IMR-90 (cell line): Measurements from ENCODE around the gene PHB1. TPM values are rescaled to one million over a fixed set of nuclear protein-coding genes. Genes with fewer than 3 reads are reported as not detected.

Experiments used
- ATAC-seq: fragments of 200-7000 bp; cut with Tn5 transposase; 2 replicates; pipeline ENCODE4 v1.9.1; 2020; ENCODE audit warnings: low read depth, mild to moderate bottlenecking, moderate library complexity
- BruUV-seq: library from RNA; stranded (reverse); fragments of 400-500 nt; replicated peaks from 2 replicates; lab custom pipeline; 2021; lab: Mats Ljungman, UMichigan
- CTCF ChIA-PET: fragments of 300-600 bp; formaldehyde crosslinking; extraction: SDS; loops from one replicate; lab custom pipeline; 2021; ENCODE audit warnings: antibody characterized with exemption; lab: Yijun Ruan, JAX
- POLR2A ChIA-PET: fragments of 300-600 bp; sonication (Branson Sonifier 250); formaldehyde crosslinking; loops from one replicate; lab custom pipeline; 2022; ENCODE audit warnings: antibody characterized with exemption; ENCODE audit not compliant: unreplicated experiment; lab: Charles Lee
- DNase-seq: peaks from one replicate; pipeline ENCODE4 v3.0.0; 2013
- H2AFZ ChIP-seq: replicated peaks from 2 replicates; pipeline ENCODE3; 2013; ENCODE audit warnings: low read length, mild to moderate bottlenecking; ENCODE audit not compliant: poor library complexity
- H2AK5ac ChIP-seq: 2 replicates; pipeline ENCODE4 v1.6.1; 2013; ENCODE audit warnings: low read depth, low read length, inconsistent platforms
- H2AK9ac ChIP-seq: replicated peaks from 2 replicates; pipeline ENCODE3; 2013; ENCODE audit warnings: mild to moderate bottlenecking, low read depth, low read length, moderate library complexity; ENCODE audit not compliant: poor library complexity
- H2BK120ac ChIP-seq: 2 replicates; pipeline ENCODE4 v1.6.1; 2013; ENCODE audit warnings: low read depth, low read length, inconsistent platforms
- H2BK15ac ChIP-seq: 3 replicates; pipeline ENCODE4 v1.6.1; 2013; ENCODE audit warnings: low read depth, low read length, inconsistent platforms
- H2BK20ac ChIP-seq: 2 replicates; pipeline ENCODE4 v1.6.1; 2013; ENCODE audit warnings: low read depth, mild to moderate bottlenecking, inconsistent platforms, low read length, moderate library complexity
- H2BK5ac ChIP-seq: 2 replicates; pipeline ENCODE4 v1.6.1; 2013; ENCODE audit warnings: mild to moderate bottlenecking, low read depth, low read length, inconsistent platforms; ENCODE audit not compliant: poor library complexity, severe bottlenecking
- H3K14ac ChIP-seq: replicated peaks from 2 replicates; pipeline ENCODE4 v1.6.1; 2013; ENCODE audit warnings: low read depth, low read length, inconsistent platforms
- H3K18ac ChIP-seq: 2 replicates; pipeline ENCODE4 v1.6.1; 2013; ENCODE audit warnings: low read depth, low read length, control low read depth
- H3K23ac ChIP-seq: 2 replicates; pipeline ENCODE4 v1.6.1; 2013; ENCODE audit warnings: low read depth, low read length, inconsistent platforms
- H3K27ac ChIP-seq: 2 replicates; pipeline ENCODE4 v1.5.1; 2013; ENCODE audit warnings: mild to moderate bottlenecking, control low read depth, low read length; ENCODE audit not compliant: insufficient read depth
- H3K27me3 ChIP-seq: 2 replicates; pipeline ENCODE4 v1.6.1; 2013; ENCODE audit warnings: low read length; ENCODE audit not compliant: control insufficient read depth, insufficient read depth
- H3K36me3 ChIP-seq: 2 replicates; pipeline ENCODE4 v1.6.1; 2013; ENCODE audit warnings: low read length, mixed read lengths; ENCODE audit not compliant: control insufficient read depth, insufficient read depth
- H3K4ac ChIP-seq: 2 replicates; pipeline ENCODE4 v1.6.1; 2013; ENCODE audit warnings: low read depth, low read length, inconsistent platforms
- H3K4me1 ChIP-seq: 2 replicates; pipeline ENCODE4 v1.6.1; 2013; ENCODE audit warnings: low read length, mixed read lengths; ENCODE audit not compliant: control insufficient read depth, insufficient read depth
- H3K4me2 ChIP-seq: 2 replicates; pipeline ENCODE4 v1.6.1; 2013; ENCODE audit warnings: low read depth, mild to moderate bottlenecking, control low read depth, low read length, moderate library complexity
- H3K4me3 ChIP-seq: 2 replicates; pipeline ENCODE4 v1.5.1; 2013; ENCODE audit warnings: low read depth, mild to moderate bottlenecking, control low read depth, low read length, moderate library complexity; ENCODE audit not compliant: insufficient read depth
- H3K56ac ChIP-seq: 2 replicates; pipeline ENCODE4 v1.6.1; 2013; ENCODE audit warnings: low read length, inconsistent platforms; ENCODE audit not compliant: insufficient read depth; ENCODE audit errors: extremely low read depth
- H3K79me1 ChIP-seq, 2 experiments: 2 replicates each; pipeline ENCODE4 v1.6.1; 2013; ENCODE audit warnings: low read length in 2 of 2, inconsistent platforms in 1 of 2, low read depth in 1 of 2
- H3K9ac ChIP-seq: 2 replicates; pipeline ENCODE4 v1.6.1; 2013; ENCODE audit warnings: low read depth, low read length, control low read depth
- H3K9me1 ChIP-seq: 2 replicates; pipeline ENCODE4 v1.6.1; 2013; ENCODE audit warnings: low read length, inconsistent platforms; ENCODE audit not compliant: insufficient read depth
- H3K9me3 ChIP-seq: 2 replicates; pipeline ENCODE4 v1.6.1; 2013; ENCODE audit warnings: low read length; ENCODE audit not compliant: control insufficient read depth, insufficient read depth
- H4K20me1 ChIP-seq: 2 replicates; pipeline ENCODE4 v1.6.1; 2013; ENCODE audit warnings: low read length, inconsistent platforms; ENCODE audit not compliant: insufficient read depth
- H4K5ac ChIP-seq: 2 replicates; pipeline ENCODE4 v1.6.1; 2013; ENCODE audit warnings: mild to moderate bottlenecking, low read depth, low read length, control low read depth
- H4K8ac ChIP-seq, 2 experiments: 2 replicates each; pipeline ENCODE4 v1.6.1; 2013; ENCODE audit warnings: low read depth in 2 of 2, low read length in 2 of 2, control low read depth in 1 of 2, inconsistent platforms in 1 of 2
- H4K91ac ChIP-seq: 2 replicates; pipeline ENCODE4 v1.6.1; 2013; ENCODE audit warnings: low read depth, low read length, inconsistent platforms; ENCODE audit not compliant: insufficient read depth
- BHLHE40 ChIP-seq: fragments of 150-350 bp; IDR thresholded peaks from 2 replicates; pipeline ENCODE4 v1.6.1; 2016; ENCODE audit warnings: mild to moderate bottlenecking, low read depth, low read length
- CEBPB ChIP-seq: IDR thresholded peaks from 2 replicates; pipeline ENCODE4 v1.6.1; 2012; ENCODE audit warnings: low read depth, low read length, improper control_type of control experiment
- CHD1 ChIP-seq: IDR thresholded peaks from 2 replicates; pipeline ENCODE4 v1.6.1; 2012; ENCODE audit warnings: low read depth, low read length, improper control_type of control experiment
- CTCF ChIP-seq: conservative IDR thresholded peaks from 2 replicates; pipeline ENCODE4 v1.5.1; 2012; ENCODE audit warnings: mild to moderate bottlenecking, low read depth, low read length, improper control_type of control experiment
- ELK1 ChIP-seq: fragments of 150-350 bp; IDR thresholded peaks from 2 replicates; pipeline ENCODE4 v1.6.1; 2016; ENCODE audit warnings: low read depth, mild to moderate bottlenecking, low read length, moderate library complexity, borderline replicate concordance
- FOS ChIP-seq: fragments of 150-350 bp; IDR thresholded peaks from 2 replicates; pipeline ENCODE4 v1.6.1; 2016; ENCODE audit warnings: low read depth, low read length
- MAFK ChIP-seq: IDR thresholded peaks from 2 replicates; pipeline ENCODE4 v1.6.1; 2012; ENCODE audit warnings: low read depth, low read length, improper control_type of control experiment
- MAZ ChIP-seq: IDR thresholded peaks from 2 replicates; pipeline ENCODE4 v1.6.1; 2012; ENCODE audit warnings: low read depth, mild to moderate bottlenecking, low read length, improper control_type of control experiment, moderate library complexity, borderline replicate concordance
- MXI1 ChIP-seq: IDR thresholded peaks from 2 replicates; pipeline ENCODE4 v1.6.1; 2012; ENCODE audit warnings: low read depth, mild to moderate bottlenecking, low read length, moderate library complexity, borderline replicate concordance
- NFE2L2 ChIP-seq: fragments of 150-350 bp; IDR thresholded peaks from 2 replicates; pipeline ENCODE4 v1.6.1; 2016; ENCODE audit warnings: low read depth, mild to moderate bottlenecking, low read length
- POLR2A ChIP-seq: IDR thresholded peaks from 2 replicates; pipeline ENCODE4 v1.6.1; 2012; ENCODE audit warnings: mild to moderate bottlenecking, low read depth, low read length
- RAD21 ChIP-seq: IDR thresholded peaks from 2 replicates; pipeline ENCODE4 v1.6.1; 2012; ENCODE audit warnings: low read length, improper control_type of control experiment
- RCOR1 ChIP-seq: IDR thresholded peaks from 2 replicates; pipeline ENCODE4 v1.6.1; 2012; ENCODE audit warnings: mild to moderate bottlenecking, low read length, improper control_type of control experiment; ENCODE audit not compliant: insufficient replicate concordance
- RFX5 ChIP-seq: IDR thresholded peaks from 2 replicates; pipeline ENCODE4 v1.8.0; 2012; ENCODE audit warnings: low read depth, mild to moderate bottlenecking, low read length, moderate library complexity
- USF2 ChIP-seq: fragments of 150-350 bp; IDR thresholded peaks from 2 replicates; pipeline ENCODE4 v1.6.1; 2017; ENCODE audit warnings: mild to moderate bottlenecking, antibody characterized with exemption, low read length, low read depth
- WGBS, 2 experiments: methylation state at CpG; one replicate each; pipeline versions ENCODE4 v1.1.5 to v1.1.7; 2013; ENCODE audit warnings: missing lambda C conversion rate in 2 of 2; ENCODE audit not compliant: insufficient read length in 1 of 2; ENCODE audit errors: extremely low coverage in 2 of 2; 5-methylcytosine and 5-hydroxymethylcytosine counted together
- dilution Hi-C: fragments of 300-500 bp; cut with HindIII; formaldehyde crosslinking; loops from one replicate; pipeline ENCODE4 v1.14.3; 2018; ENCODE audit warnings: low sequenced_read_pairs; ENCODE audit not compliant: unreplicated experiment
- in situ Hi-C: fragments of 300-500 bp; cut with MboI; formaldehyde crosslinking; loops from 3 replicates; pipeline ENCODE4 v1.14.3; 2019; ENCODE audit warnings: low sequenced_read_pairs, inconsistent platforms, mixed read lengths
- intact Hi-C: fragments of 100-400 bp; cut with micrococcal nuclease; formaldehyde crosslinking; loops from 2 replicates; pipeline ENCODE4 v1.10.0; 2022
- polyA plus RNA-seq, 3 experiments: library from polyadenylated mRNA; depleted of rRNA; stranded (reverse); fragments of >200 nt; gene quantifications; 2 replicates each; pipeline ENCODE4 v1.2.3, GENCODE V29; 2012; ENCODE audit warnings: low replicate concordance in 1 of 3
- total RNA-seq: library from RNA; depleted of rRNA; stranded (reverse); fragments of >200 nt; gene quantifications from 2 replicates; pipeline ENCODE4 v1.2.3, GENCODE V29; 2012

PHB1 gene
- total and polyA plus RNA-seq, 2 of the 4 experiments (the other 2 are of a cell fraction), result 283 to 294 TPM

- no peak overlapping the region for H3K18ac ChIP-seq
- H3K4me2 ChIP-seq, result no peak overlapping the region
- peak overlapping the region; percentile 41 for H2AFZ ChIP-seq
- H4K5ac ChIP-seq, result no peak overlapping the region
- no peak overlapping the region for H3K4me3 ChIP-seq
- H3K23ac ChIP-seq, result no peak overlapping the region
- H2BK20ac ChIP-seq, result no peak overlapping the region
- H2BK120ac ChIP-seq, result no peak overlapping the region
- 68% methylated on average over 4 of the region's 11 CpGs; no CpG with 5 or more reads in 1 of the 2 experiments for WGBS, 2 experiments
- no peak for ATAC-seq
- H3K27ac ChIP-seq, result no peak overlapping the region
- no peak overlapping the region for H4K91ac ChIP-seq
- no peak overlapping the region for H3K4ac ChIP-seq
- no TSS peak for BruUV-seq
- no peaks in the 10 kb centered on the region for H4K20me1 ChIP-seq
- peaks cover 8% of the 10 kb centered on the region for H3K4me1 ChIP-seq
- H3K36me3 ChIP-seq, result no peaks in the 10 kb centered on the region
- intact Hi-C loops (no loop called here), dilution Hi-C loops (no loop called here), in situ Hi-C loops (no loop called here)
- no peaks in the 10 kb centered on the region for H3K9me3 ChIP-seq
- ChIA-PET POLR2A (no interaction called here), CTCF (no interaction called here)
- H2AK9ac ChIP-seq, result no peak overlapping the region
- no peak for DNase-seq
- H3K9ac ChIP-seq, result no peak overlapping the region
- H3K79me1 ChIP-seq, result no peaks in the 10 kb centered on the region
- H4K8ac ChIP-seq, result no peak overlapping the region
- H2AK5ac ChIP-seq, result 0 out of 2 replicates have a peak overlapping the region, but pooled peaks have one; percentile 24
- 0 out of 2 replicates have a peak, but pooled peaks cover 2% of the 10 kb centered on the region for H3K27me3 ChIP-seq
- peaks cover 4% of the 10 kb centered on the region for H3K9me1 ChIP-seq
- H3K56ac ChIP-seq, result no peak overlapping the region
- H2BK5ac ChIP-seq, result no peak overlapping the region
- H3K14ac ChIP-seq, result no peak overlapping the region
- no peak overlapping the region for H2BK15ac ChIP-seq
- TF ChIP-seq CEBPB (no peak), BHLHE40 (no peak), CTCF (no peak), RFX5 (no peak), MAZ (no peak), ELK1 (no peak), MAFK (no peak), CHD1 (no peak), POLR2A (no peak), FOS (no peak), RCOR1 (no peak), NFE2L2 (no peak), MXI1 (no peak), USF2 (no peak), RAD21 (no peak)
Observed at GRCh38 chr17:49387498-49388289, 27.0 kb downstream of the PHB1 start.
